HEK293 (cell line): ENCODE data around the gene TASP1.

Experiments
- CTCF ChIP-seq: fragments of 450-650 bp; formaldehyde crosslinking; IDR thresholded peaks from 2 replicates; pipeline ENCODE4 v1.5.1; 2016; ENCODE audit warnings: missing biosample characterization, missing genetic modification characterization
- REST ChIP-seq: fragments of 450-650 bp; formaldehyde crosslinking; IDR thresholded peaks from 2 replicates; pipeline ENCODE4 v1.5.1; 2016; ENCODE audit warnings: missing biosample characterization, missing genetic modification characterization
- ZNF10 ChIP-seq: fragments of 450-650 bp; formaldehyde crosslinking; IDR thresholded peaks from 2 replicates; pipeline ENCODE4 v1.5.1; 2017; ENCODE audit warnings: missing biosample characterization, missing genetic modification characterization
- ZSCAN5A ChIP-seq: fragments of 450-650 bp; formaldehyde crosslinking; IDR thresholded peaks from 2 replicates; pipeline ENCODE4 v1.5.1; 2016; ENCODE audit warnings: missing biosample characterization, missing genetic modification characterization

GRCh38 chr20:13626724-13627123 lies 12.0 kb downstream of the TASP1 start:
- TF ChIP-seq ZNF10 (tag by site-specific recombination): no peak
- no peak for TF ChIP-seq REST (tag by site-specific recombination)
- no peak for TF ChIP-seq ZSCAN5A (tag by site-specific recombination)
- no peak for TF ChIP-seq CTCF (tag by site-specific recombination)
